Keratinocyte (primary cell): ENCODE data around the gene CXCL16. TPM values are rescaled to one million over a fixed set of nuclear protein-coding genes. Genes with fewer than 3 reads are reported as not detected.

Experiments used
- DNase-seq: peaks from one replicate; pipeline ENCODE4 v3.0.0-alpha.2; 2011; ENCODE audit warnings: low read depth, missing footprints, low spot score
- FAIRE-seq: peaks from 2 replicates; lab custom pipeline; 2011; peaks lifted over from hg19 to GRCh38; lab: Jason Lieb, UNC
- H2AFZ ChIP-seq: 2 replicates; pipeline ENCODE4 v1.6.0; 2012; ENCODE audit warnings: low read length, control low read depth, inconsistent platforms; ENCODE audit not compliant: control insufficient read depth
- H3K27ac ChIP-seq: 2 replicates; pipeline ENCODE4 v1.5.1; 2011; ENCODE audit warnings: low read length; ENCODE audit not compliant: control insufficient read depth, insufficient read depth
- H3K27me3 ChIP-seq: 3 replicates; pipeline ENCODE4 v1.6.0; 2011; ENCODE audit warnings: low read length; ENCODE audit not compliant: control insufficient read depth, insufficient read depth; ENCODE audit errors: extremely low read depth
- H3K36me3 ChIP-seq, 2 experiments: 2 replicates in 1 of 2; 3 replicates in 1 of 2; pipeline ENCODE4 v1.5.1; 2011; ENCODE audit warnings: low read length in 2 of 2, mild to moderate bottlenecking in 1 of 2; ENCODE audit not compliant: control insufficient read depth in 2 of 2, insufficient read depth in 2 of 2; ENCODE audit errors: extremely low read depth in 1 of 2
- H3K4me1 ChIP-seq: 3 replicates; pipeline ENCODE4 v1.5.1; 2011; ENCODE audit warnings: low read length; ENCODE audit not compliant: control insufficient read depth, insufficient read depth; ENCODE audit errors: extremely low read depth
- H3K4me2 ChIP-seq: 3 replicates; pipeline ENCODE4 v1.6.0; 2011; ENCODE audit warnings: low read depth, low read length; ENCODE audit not compliant: control insufficient read depth, insufficient read depth; ENCODE audit errors: extremely low read depth
- H3K4me3 ChIP-seq, 3 experiments: fragments of 200-600 bp in 1 of 3; sonication (generic) in 1 of 3; 2 replicates in 2 of 3; 3 replicates in 1 of 3; pipeline ENCODE4 v1.5.1; 2011 to 2016; ENCODE audit warnings: low read length in 3 of 3, mild to moderate bottlenecking in 3 of 3, control low read depth in 2 of 3, inconsistent platforms in 1 of 3, low read depth in 1 of 3, mixed read lengths in 1 of 3, mixed run types in 1 of 3, moderate library complexity in 1 of 3; ENCODE audit not compliant: control insufficient read depth in 2 of 3, insufficient read depth in 2 of 3; ENCODE audit errors: extremely low read depth in 1 of 3
- H3K79me2 ChIP-seq: 2 replicates; pipeline ENCODE4 v1.6.0; 2012; ENCODE audit warnings: low read length; ENCODE audit not compliant: control insufficient read depth, insufficient read depth
- H3K9ac ChIP-seq: 3 replicates; pipeline ENCODE4 v1.6.0; 2011; ENCODE audit warnings: low read length; ENCODE audit not compliant: control insufficient read depth, insufficient read depth; ENCODE audit errors: extremely low read depth
- H3K9me1 ChIP-seq: 3 replicates; pipeline ENCODE4 v1.6.0; 2011; ENCODE audit warnings: low read length; ENCODE audit not compliant: control insufficient read depth, insufficient read depth; ENCODE audit errors: extremely low read depth
- H3K9me3 ChIP-seq: 2 replicates; pipeline ENCODE4 v1.5.1; 2012; ENCODE audit warnings: low read depth, low read length; ENCODE audit not compliant: control insufficient read depth
- H4K20me1 ChIP-seq: 3 replicates; pipeline ENCODE4 v1.6.0; 2011; ENCODE audit warnings: low read length; ENCODE audit not compliant: control insufficient read depth, insufficient read depth; ENCODE audit errors: extremely low read depth
- EZH2 ChIP-seq: IDR thresholded peaks from one replicate; pipeline ENCODE4 v1.6.1; 2012; ENCODE audit warnings: inconsistent platforms, mild to moderate bottlenecking, low read length, moderate library complexity
- dilution Hi-C: fragments of 300-500 bp; cut with MboI; formaldehyde crosslinking; loops from one replicate; pipeline ENCODE4 v1.7.0; 2020; ENCODE audit warnings: low sequenced_read_pairs; ENCODE audit not compliant: extremely low pct_ligation_motif_present
- polyA plus RNA-seq, 5 experiments: library from polyadenylated mRNA; depleted of rRNA in 3 of 5; stranded (reverse) in 3 of 5; stranded (forward) in 1 of 5; unstranded in 1 of 5; fragments of >200 nt; gene quantifications; 1 replicate in 1 of 5; 2 replicates in 3 of 5; 3 replicates in 1 of 5; pipeline versions ENCODE4 v1.2.1 to v1.2.3, GENCODE V29; 2011 to 2012; ENCODE audit warnings: missing spikeins in 2 of 5, low read depth in 1 of 5, low replicate concordance in 1 of 5
- TF ChIP-seq, protein P1 (sequence below), 3 experiments: IDR thresholded peaks in 1 of 3; conservative IDR thresholded peaks in 1 of 3; optimal IDR thresholded peaks in 1 of 3; 2 replicates in 2 of 3; 3 replicates in 1 of 3; pipeline versions ENCODE3 to v1.5.1; 2011; ENCODE audit warnings: low read length in 3 of 3, mild to moderate bottlenecking in 3 of 3, moderate library complexity in 2 of 3, control low read depth in 1 of 3, inconsistent platforms in 1 of 3; ENCODE audit not compliant: insufficient read depth in 2 of 3; ENCODE audit errors: extremely low read depth in 1 of 3

CXCL16 gene
- polyA plus RNA-seq, 1 donor (not counting 4 experiments of a cell fraction or from before 2014, with no cell fraction given), result 12.8 TPM

DNA sequence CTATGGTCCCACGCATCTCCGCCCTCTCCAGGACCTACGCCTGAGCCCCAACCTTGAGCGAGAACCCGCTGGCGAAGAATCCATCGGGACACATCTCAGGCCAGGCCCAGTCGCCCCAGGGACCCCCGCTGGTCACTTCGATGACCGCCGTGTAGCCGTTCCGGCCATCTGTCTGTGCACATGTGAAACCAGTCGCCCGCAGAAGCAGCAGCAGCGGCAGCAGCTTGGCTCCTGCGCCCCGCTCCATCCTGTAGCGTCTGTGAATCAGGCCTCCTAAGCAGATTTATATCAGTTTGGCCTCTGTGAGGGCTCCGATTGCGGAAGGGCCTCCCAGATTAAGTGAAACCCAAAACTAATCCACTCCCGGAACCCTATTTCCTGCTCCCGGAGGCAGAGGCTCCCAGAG, 46.4 kb upstream of the CXCL16 start, which contains the start of gene VMO1:
VMO1 (minus strand) TSS at position 259 of the 406 bp plus-strand sequence; CDS start at position 247, 12 bp downstream.
- dilution Hi-C loops, result no loop called here
- Histone ChIP-seq H3K36me3 (no peaks in the 10 kb centered on the region), H3K27me3 (peaks cover 21% of the 10 kb centered on the region), H3K9me1 (no peaks in the 10 kb centered on the region), H3K79me2 (peaks cover 6% of the 10 kb centered on the region), H3K9ac (no peak within 1 kb of the TSS), H4K20me1 (no peaks in the 10 kb centered on the region), H3K9me3 (no peaks in the 10 kb centered on the region), H2AFZ (peak within 1 kb of the TSS; percentile 66), H3K4me3 (peak within 1 kb of the TSS in 1 of 3 experiments; percentile 56), H3K4me1 (peaks cover 25% of the 10 kb centered on the region), H3K4me2 (peak within 1 kb of the TSS; percentile 68), H3K27ac (no peak within 1 kb of the TSS)
- FAIRE-seq (no peak), DNase-seq (no peak)
- TF ChIP-seq EZH2, result peak; percentile 35
- TF ChIP-seq, protein P1, sequence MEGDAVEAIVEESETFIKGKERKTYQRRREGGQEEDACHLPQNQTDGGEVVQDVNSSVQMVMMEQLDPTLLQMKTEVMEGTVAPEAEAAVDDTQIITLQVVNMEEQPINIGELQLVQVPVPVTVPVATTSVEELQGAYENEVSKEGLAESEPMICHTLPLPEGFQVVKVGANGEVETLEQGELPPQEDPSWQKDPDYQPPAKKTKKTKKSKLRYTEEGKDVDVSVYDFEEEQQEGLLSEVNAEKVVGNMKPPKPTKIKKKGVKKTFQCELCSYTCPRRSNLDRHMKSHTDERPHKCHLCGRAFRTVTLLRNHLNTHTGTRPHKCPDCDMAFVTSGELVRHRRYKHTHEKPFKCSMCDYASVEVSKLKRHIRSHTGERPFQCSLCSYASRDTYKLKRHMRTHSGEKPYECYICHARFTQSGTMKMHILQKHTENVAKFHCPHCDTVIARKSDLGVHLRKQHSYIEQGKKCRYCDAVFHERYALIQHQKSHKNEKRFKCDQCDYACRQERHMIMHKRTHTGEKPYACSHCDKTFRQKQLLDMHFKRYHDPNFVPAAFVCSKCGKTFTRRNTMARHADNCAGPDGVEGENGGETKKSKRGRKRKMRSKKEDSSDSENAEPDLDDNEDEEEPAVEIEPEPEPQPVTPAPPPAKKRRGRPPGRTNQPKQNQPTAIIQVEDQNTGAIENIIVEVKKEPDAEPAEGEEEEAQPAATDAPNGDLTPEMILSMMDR (optimal IDR thresholded peaks at IDR 0.05 in 1 of 3, IDR thresholded peaks at IDR 0.05 in 1 of 3, conservative IDR thresholded peaks at IDR 0.05 in 1 of 3; ENCODE audit: extremely low read depth in 1 of 3, insufficient read depth in 2 of 3, low read length in 3 of 3), result no peak

DNA sequence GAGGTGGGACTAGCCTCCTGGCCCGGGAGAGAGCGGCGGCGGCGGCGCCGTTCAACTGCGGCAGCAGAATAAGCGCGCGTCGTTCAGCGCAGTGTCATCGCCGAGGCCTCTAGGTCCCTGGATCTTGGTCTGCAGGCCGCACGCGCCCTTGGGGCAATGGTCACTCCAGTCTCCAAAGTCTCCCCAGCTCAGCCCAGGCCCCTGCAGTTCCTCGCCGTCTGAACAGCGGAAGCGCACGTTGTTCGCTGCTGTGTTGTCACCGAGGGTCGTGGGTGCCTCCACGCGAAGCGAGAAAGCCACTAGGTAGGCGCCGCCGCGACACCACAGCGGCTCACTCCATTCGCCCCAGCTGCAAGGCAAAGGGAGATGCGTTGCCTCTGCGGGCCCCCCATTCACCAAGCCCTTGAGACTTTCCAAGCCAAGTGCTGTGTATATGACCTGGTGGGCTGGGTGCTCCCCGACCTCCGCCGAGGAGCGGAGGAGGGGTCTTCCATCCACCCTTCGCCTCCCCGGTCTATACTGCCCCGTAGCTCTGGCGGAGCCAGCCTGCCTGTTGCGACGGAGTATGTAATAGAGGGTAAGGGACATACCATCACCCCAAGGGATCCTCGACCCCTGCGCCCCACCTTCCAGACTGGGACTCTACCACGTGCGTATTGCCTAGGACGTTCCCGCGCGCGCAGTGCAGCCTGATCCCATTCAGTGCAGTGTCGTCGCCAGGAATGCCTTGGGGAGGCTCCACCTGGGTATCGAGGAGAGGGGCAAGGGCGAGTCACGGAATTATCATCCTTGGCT, 45.8 kb upstream of the CXCL16 start:
- H3K27me3 ChIP-seq, result peaks cover 21% of the 10 kb centered on the region
- H2AFZ ChIP-seq, result peak overlapping the region; percentile 66
- TF ChIP-seq, protein P1 (optimal IDR thresholded peaks at IDR 0.05 in 1 of 3, IDR thresholded peaks at IDR 0.05 in 1 of 3, conservative IDR thresholded peaks at IDR 0.05 in 1 of 3; ENCODE audit: extremely low read depth in 1 of 3, insufficient read depth in 2 of 3, low read length in 3 of 3), result no peak
- no peak for TF ChIP-seq EZH2
- DNase-seq (no peak), FAIRE-seq (no peak)
- peaks cover 20% of the 10 kb centered on the region for H3K4me1 ChIP-seq
- no peak overlapping the region for H3K27ac ChIP-seq
- dilution Hi-C loops, result no loop called here
- no peak overlapping the region for H3K9ac ChIP-seq
- H3K4me2 ChIP-seq, result peak overlapping the region; percentile 68
- no peaks in the 10 kb centered on the region for H3K36me3 ChIP-seq
- H3K9me1 ChIP-seq, result no peaks in the 10 kb centered on the region
- H3K4me3 ChIP-seq, result peak overlapping the region in 1 of 3 experiments; percentile 56
- peaks cover 6% of the 10 kb centered on the region for H3K79me2 ChIP-seq
- H4K20me1 ChIP-seq, result no peaks in the 10 kb centered on the region
- no peaks in the 10 kb centered on the region for H3K9me3 ChIP-seq
